ENCODE data around the gene TRMT5. TPM values are rescaled to one million over a fixed set of nuclear protein-coding genes. Genes with fewer than 3 reads are reported as not detected.

Gene TRMT5
- total and polyA plus RNA-seq, 9 of the 15 experiments (the other 6 are each of a cell fraction or from before 2014, with no cell fraction given): 8.4 to 20.0 (median 15.1) TPM

DNA sequence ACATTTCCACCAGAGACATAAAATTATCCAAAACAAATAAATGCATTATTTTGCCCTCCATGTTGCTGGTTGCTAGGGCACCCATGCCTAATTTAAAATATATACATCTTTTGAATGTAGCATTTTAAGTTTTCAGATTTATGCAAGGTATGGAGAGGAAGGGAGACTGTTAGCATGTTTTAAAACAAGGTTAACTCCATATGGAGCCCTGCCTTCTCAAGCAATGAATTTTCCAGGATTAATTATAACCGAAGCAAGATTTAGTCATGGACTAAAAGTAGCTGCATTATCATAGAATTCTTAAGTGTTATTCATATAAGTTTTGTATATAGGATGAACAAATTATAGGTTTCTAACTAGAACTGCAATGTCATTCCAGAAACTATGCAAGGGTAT, 37.2 kb downstream of the TRMT5 start (continued):
- TF ChIP-seq NR2C2 (CRISPR knock-in tag; IDR thresholded peaks at IDR 0.05) (no peak), NR2C2 (tag; IDR thresholded peaks at IDR 0.05) (no peak), ADNP (tag; IDR thresholded peaks at IDR 0.05) (no peak), ZNF707 (CRISPR knock-in tag; conservative IDR thresholded peaks at IDR 0.05) (no peak), CTBP1 (IDR thresholded peaks at IDR 0.05; ENCODE audit: borderline replicate concordance) (no peak), NRF1 (conservative IDR thresholded peaks at IDR 0.05 in 1 of 2, IDR thresholded peaks at IDR 0.05 in 1 of 2) (no peak)
- TF ChIP-seq, protein P1, sequence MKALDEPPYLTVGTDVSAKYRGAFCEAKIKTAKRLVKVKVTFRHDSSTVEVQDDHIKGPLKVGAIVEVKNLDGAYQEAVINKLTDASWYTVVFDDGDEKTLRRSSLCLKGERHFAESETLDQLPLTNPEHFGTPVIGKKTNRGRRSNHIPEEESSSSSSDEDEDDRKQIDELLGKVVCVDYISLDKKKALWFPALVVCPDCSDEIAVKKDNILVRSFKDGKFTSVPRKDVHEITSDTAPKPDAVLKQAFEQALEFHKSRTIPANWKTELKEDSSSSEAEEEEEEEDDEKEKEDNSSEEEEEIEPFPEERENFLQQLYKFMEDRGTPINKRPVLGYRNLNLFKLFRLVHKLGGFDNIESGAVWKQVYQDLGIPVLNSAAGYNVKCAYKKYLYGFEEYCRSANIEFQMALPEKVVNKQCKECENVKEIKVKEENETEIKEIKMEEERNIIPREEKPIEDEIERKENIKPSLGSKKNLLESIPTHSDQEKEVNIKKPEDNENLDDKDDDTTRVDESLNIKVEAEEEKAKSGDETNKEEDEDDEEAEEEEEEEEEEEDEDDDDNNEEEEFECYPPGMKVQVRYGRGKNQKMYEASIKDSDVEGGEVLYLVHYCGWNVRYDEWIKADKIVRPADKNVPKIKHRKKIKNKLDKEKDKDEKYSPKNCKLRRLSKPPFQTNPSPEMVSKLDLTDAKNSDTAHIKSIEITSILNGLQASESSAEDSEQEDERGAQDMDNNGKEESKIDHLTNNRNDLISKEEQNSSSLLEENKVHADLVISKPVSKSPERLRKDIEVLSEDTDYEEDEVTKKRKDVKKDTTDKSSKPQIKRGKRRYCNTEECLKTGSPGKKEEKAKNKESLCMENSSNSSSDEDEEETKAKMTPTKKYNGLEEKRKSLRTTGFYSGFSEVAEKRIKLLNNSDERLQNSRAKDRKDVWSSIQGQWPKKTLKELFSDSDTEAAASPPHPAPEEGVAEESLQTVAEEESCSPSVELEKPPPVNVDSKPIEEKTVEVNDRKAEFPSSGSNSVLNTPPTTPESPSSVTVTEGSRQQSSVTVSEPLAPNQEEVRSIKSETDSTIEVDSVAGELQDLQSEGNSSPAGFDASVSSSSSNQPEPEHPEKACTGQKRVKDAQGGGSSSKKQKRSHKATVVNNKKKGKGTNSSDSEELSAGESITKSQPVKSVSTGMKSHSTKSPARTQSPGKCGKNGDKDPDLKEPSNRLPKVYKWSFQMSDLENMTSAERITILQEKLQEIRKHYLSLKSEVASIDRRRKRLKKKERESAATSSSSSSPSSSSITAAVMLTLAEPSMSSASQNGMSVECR (CRISPR knock-in tag; IDR thresholded peaks at IDR 0.05): no peak

DNA sequence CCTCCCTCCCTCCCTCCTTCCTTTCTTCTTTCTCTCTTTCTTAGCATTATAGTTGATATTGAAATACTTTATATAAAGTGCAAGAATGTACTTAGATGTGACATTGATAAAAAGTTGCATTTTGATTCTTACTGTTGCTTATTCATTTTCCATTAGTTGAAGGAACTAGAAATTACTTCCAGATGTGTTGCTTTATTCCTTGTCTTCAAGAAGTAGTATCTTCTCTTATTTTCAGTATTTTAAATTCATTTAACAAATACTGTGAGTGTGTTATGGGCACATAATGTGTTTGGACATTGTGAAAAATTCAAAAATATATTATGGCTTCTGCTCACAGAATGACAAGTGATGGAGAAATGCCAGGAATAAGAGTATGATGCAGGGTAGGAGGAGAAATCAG, 45.6 kb downstream of the TRMT5 start:
- Histone ChIP-seq H3K4me2 (ENCODE audit: insufficient read depth, low read length) (no peak overlapping the region), H3K9me3 (replicated peaks; ENCODE audit: control insufficient read depth, insufficient read depth, low read depth, low read length) (peaks cover 5% of the 10 kb centered on the region), H3K9ac (ENCODE audit: insufficient read depth in 1 of 2, low read depth in 2 of 2, low read length in 2 of 2) (no peak overlapping the region), H4K20me1 (replicated peaks; ENCODE audit: control insufficient read depth, insufficient read depth, low read length) (no peaks in the 10 kb centered on the region), H3K27ac (ENCODE audit: extremely low read depth, low read depth, low read length) (no peak overlapping the region), H3K36me3 (ENCODE audit: control insufficient read depth, insufficient read depth, low read length) (no peaks in the 10 kb centered on the region), H3K27me3 (ENCODE audit: control insufficient read depth in 2 of 2, insufficient read depth in 2 of 2, low read length in 2 of 2) (no peaks in the 10 kb centered on the region), H3K79me2 (ENCODE audit: control insufficient read depth, insufficient read depth, low read length) (no peaks in the 10 kb centered on the region), H3K4me3 (no peak overlapping the region), H2AFZ (ENCODE audit: low read depth, low read length) (no peak overlapping the region), H3K9me1 (ENCODE audit: control insufficient read depth, insufficient read depth, low read length) (no peaks in the 10 kb centered on the region), H3K4me1 (replicated peaks in 1 of 2; ENCODE audit: control insufficient read depth in 2 of 2, insufficient read depth in 2 of 2, low read length in 2 of 2) (peaks cover 0 to 6% of the 10 kb centered on the region in 2 experiments; a peak in 2 of 5 replicates)
- ChIA-PET POLR2A (no interaction called here), CTCF (ENCODE audit: low intra/inter-chr PET ratio) (no interaction called here)
- intact Hi-C loops (cut with micrococcal nuclease) (no loop called here), in situ Hi-C loops (cut with MboI) (no loop called here)
- no TSS peak for BruUV-seq (replicated peaks)
- TF ChIP-seq EP300 (IDR thresholded peaks at IDR 0.05; ENCODE audit: low read length) (no peak), PHB (CRISPR knock-in tag; IDR thresholded peaks at IDR 0.05) (no peak), NR4A1 (CRISPR knock-in tag; IDR thresholded peaks at IDR 0.05) (no peak), NR4A1 (tag; IDR thresholded peaks at IDR 0.05) (no peak), TCF15 (CRISPR knock-in tag; IDR thresholded peaks at IDR 0.05) (no peak), FOXM1 (IDR thresholded peaks at IDR 0.05; ENCODE audit: low read depth) (no peak), FOXM1 (CRISPR knock-in tag; IDR thresholded peaks at IDR 0.05; ENCODE audit: low read depth) (no peak), HMG20B (CRISPR knock-in tag; IDR thresholded peaks at IDR 0.05) (no peak), NFE2L1 (tag; IDR thresholded peaks at IDR 0.05; ENCODE audit: borderline replicate concordance, low read depth) (no peak), BRD4 (IDR thresholded peaks at IDR 0.05) (no peak), TAF15 (IDR thresholded peaks at IDR 0.05; ENCODE audit: low read depth, low read length) (no peak), NUFIP1 (IDR thresholded peaks at IDR 0.05; ENCODE audit: partially characterized antibody) (no peak)
- TF ChIP-seq, protein P2, sequence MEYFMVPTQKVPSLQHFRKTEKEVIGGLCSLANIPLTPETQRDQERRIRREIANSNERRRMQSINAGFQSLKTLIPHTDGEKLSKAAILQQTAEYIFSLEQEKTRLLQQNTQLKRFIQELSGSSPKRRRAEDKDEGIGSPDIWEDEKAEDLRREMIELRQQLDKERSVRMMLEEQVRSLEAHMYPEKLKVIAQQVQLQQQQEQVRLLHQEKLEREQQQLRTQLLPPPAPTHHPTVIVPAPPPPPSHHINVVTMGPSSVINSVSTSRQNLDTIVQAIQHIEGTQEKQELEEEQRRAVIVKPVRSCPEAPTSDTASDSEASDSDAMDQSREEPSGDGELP (CRISPR knock-in tag; IDR thresholded peaks at IDR 0.05; ENCODE audit: borderline replicate concordance): no peak
- no peak for FAIRE-seq
- DNase-seq (ENCODE audit: extremely low read depth in 1 of 4, low spot score in 3 of 4): no peak
- no peak for ATAC-seq
